ENCODE data around the gene ATG13. TPM values are rescaled to one million over a fixed set of nuclear protein-coding genes. Genes with fewer than 3 reads are reported as not detected.

ATG13 gene
- total RNA-seq, 3 donors from 2014 or later = 84.2 to 113 (median 87.5) TPM

DNA sequence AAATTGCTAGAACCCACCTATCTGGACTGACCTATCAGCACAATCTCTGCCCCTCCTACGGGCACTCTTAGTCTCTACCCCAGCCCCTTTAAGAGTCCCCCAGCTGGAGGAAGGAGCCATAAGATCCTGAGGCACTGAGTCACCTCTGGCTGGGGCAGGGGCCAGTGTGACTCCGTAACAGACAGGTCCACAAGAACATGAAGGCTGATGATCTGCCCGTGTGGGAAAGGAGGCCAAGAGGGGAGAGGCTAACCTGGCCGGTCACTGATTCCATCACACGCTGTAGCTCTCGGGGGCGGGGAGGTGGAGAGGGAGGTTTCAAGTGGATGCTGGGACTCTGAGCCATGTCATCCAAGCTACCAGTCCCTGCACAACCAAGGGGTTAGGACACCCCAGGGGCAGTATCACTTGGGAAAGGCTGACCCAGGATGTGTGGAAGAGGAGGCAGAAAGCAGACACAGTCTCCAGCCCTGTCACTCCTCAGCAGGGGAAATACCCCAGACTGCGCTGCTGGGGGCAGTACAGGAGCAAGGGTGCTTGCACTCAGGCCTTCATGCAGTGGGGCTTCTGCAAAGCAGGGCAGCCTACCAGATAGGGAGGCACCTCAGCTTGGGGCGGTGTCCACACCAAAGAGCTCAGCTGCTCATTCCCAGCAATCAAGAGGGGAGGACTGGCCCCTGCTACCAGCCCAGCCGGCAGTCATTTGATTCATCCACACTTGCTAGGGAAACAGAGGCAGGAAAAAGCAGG is 60.8 kb downstream of the ATG13 start:
- no peak for DNase-seq (ENCODE audit: low spot score in 2 of 2)
- intact Hi-C loops (cut with DNase I; ENCODE audit: low total_unique reads) = no loop called here
- Histone ChIP-seq H3K9me3 (no peaks in the 10 kb centered on the region), H3K27ac (peak overlapping the region in 1 of 2 donors; percentile 28), H3K27me3 (no peaks in the 10 kb centered on the region), H3K36me3 (peaks cover 10% of the 10 kb centered on the region), H3K4me1 (peaks cover 12 to 13% of the 10 kb centered on the region in 2 donors), H3K4me3 (no peak overlapping the region)
- TF ChIP-seq, protein P1, sequence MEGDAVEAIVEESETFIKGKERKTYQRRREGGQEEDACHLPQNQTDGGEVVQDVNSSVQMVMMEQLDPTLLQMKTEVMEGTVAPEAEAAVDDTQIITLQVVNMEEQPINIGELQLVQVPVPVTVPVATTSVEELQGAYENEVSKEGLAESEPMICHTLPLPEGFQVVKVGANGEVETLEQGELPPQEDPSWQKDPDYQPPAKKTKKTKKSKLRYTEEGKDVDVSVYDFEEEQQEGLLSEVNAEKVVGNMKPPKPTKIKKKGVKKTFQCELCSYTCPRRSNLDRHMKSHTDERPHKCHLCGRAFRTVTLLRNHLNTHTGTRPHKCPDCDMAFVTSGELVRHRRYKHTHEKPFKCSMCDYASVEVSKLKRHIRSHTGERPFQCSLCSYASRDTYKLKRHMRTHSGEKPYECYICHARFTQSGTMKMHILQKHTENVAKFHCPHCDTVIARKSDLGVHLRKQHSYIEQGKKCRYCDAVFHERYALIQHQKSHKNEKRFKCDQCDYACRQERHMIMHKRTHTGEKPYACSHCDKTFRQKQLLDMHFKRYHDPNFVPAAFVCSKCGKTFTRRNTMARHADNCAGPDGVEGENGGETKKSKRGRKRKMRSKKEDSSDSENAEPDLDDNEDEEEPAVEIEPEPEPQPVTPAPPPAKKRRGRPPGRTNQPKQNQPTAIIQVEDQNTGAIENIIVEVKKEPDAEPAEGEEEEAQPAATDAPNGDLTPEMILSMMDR (IDR thresholded peaks at IDR 0.05) = no peak
- TF ChIP-seq POLR2AphosphoS5 (IDR thresholded peaks at IDR 0.05) (no peak), POLR2A (IDR thresholded peaks at IDR 0.05) (no peak)

DNA sequence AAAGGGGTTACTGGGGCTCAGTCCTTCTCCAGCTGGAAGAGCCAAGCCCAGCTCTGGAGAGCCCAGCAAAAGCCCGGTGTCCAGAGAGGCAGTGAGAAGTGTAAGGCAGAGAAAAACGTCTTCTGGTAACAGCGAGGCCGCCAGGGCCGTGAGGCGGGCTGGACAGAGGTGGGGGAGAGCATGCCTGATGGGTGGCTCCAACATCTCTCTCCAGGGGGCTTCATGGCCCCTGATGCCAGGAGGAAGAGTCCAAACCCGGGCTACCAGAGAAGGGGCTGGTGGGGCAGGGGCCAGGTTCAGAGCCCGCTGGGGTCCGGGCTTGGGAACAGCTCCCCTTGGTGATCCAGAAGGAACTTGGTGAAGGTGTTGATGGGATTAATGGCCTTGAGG is 61.4 kb downstream of the ATG13 start:
- no peak for DNase-seq (ENCODE audit: low spot score in 2 of 2)
- H3K9me3 ChIP-seq = no peaks in the 10 kb centered on the region
- peak overlapping the region in 1 of 2 donors; percentile 28 for H3K27ac ChIP-seq
- intact Hi-C loops (cut with DNase I; ENCODE audit: low total_unique reads) = no loop called here
- peaks cover 10% of the 10 kb centered on the region for H3K36me3 ChIP-seq
- H3K4me1 ChIP-seq = peaks cover 12 to 13% of the 10 kb centered on the region in 2 donors
- no peaks in the 10 kb centered on the region for H3K27me3 ChIP-seq
- no peak overlapping the region for H3K4me3 ChIP-seq
- TF ChIP-seq POLR2A (IDR thresholded peaks at IDR 0.05) = no peak
- TF ChIP-seq, protein P1 (IDR thresholded peaks at IDR 0.05) = no peak
- TF ChIP-seq POLR2AphosphoS5 (IDR thresholded peaks at IDR 0.05) = no peak

DNA sequence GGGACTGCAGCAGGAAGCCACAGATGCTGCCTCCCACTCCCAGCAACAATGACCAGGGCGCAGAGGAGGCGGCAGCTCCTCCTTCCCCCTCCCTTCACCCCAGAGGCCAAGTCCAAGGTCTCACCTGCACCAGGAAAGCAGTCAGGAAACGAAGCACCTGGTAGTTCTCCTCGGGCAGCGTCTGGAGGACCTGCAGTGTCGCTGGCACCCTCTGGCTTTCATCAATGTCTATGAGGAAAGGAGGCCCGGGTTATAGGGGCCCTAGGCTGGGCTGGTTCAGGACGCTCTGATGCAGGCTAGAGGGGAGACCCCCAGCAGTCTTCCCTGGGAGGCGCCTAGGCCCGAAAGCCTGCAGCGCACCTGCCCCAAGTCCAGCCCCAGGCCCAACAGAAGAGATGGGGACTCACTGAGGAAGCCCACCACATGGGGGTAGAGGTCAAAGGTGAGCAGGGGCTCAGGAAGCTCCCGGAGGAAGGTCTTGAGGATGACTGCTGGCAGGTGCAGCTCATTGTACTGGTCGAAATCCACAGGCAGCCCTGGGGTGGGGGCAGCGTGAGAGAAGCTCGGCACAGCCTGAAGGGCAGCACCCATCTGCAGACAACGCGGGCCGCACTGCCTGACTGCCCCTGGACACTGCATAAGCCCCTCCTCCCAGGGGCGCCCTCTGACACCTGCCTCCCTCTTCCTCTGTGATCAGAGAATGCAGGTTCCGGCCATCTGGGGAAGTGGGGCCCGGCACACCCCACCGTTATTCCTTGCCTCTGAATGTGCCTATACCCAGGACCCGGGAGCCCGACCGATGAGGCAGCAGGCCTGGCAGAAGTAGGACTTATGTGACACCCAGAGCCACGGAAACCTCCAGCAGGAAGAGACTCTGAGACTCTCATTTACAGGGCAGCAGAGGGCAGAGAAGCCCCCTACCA is 62.1 kb downstream of the ATG13 start:
- H3K9me3 ChIP-seq = no peaks in the 10 kb centered on the region
- no peak overlapping the region for H3K27ac ChIP-seq
- TF ChIP-seq, protein P1 (IDR thresholded peaks at IDR 0.05) = no peak
- TF ChIP-seq POLR2AphosphoS5 (IDR thresholded peaks at IDR 0.05) (no peak), POLR2A (IDR thresholded peaks at IDR 0.05) (no peak)
- H3K36me3 ChIP-seq = peaks cover 10% of the 10 kb centered on the region
- H3K4me3 ChIP-seq = no peak overlapping the region
- no peaks in the 10 kb centered on the region for H3K27me3 ChIP-seq
- no peak for DNase-seq (ENCODE audit: low spot score in 2 of 2)
- peaks cover 10 to 13% of the 10 kb centered on the region in 2 donors for H3K4me1 ChIP-seq
- intact Hi-C loops (cut with DNase I; ENCODE audit: low total_unique reads) = no loop called here

DNA sequence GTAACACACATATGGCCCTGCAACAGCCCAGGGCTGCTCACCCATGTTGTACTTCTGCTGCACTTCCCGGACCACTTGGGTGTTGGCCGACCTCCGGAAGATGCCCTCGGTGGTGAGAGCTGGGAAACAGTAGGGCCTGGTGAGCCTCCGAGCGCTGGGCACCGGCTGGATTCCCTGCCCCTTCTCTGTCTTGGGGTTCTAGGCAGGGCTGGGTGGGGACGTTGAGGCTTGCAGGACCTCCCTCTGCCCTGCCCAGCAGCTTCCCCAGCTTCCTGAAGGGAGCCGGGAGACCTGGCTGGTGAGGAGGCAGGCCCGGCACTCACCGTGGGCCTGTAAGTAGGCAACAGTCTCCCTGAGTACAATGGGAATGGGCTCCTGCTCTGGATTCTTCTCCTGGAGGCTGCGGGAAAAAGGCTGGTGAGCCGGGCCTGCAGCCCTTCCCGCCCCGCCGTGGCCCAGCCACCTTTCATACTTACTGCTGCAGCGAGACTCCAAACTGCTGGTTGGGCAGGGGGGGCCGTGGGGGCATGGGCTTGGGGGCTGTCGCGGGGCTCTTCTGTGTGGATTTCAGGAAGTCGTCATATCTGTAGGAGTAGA is 62.9 kb downstream of the ATG13 start:
- peaks cover 10% of the 10 kb centered on the region for H3K36me3 ChIP-seq

More for the DNA sequence above, 62.9 kb downstream of the ATG13 start:
- H3K27me3 ChIP-seq = no peaks in the 10 kb centered on the region
- H3K27ac ChIP-seq = no peak overlapping the region
- no peak for DNase-seq (ENCODE audit: low spot score in 2 of 2)
- no peak overlapping the region for H3K4me3 ChIP-seq
- H3K9me3 ChIP-seq = no peaks in the 10 kb centered on the region
- intact Hi-C loops (cut with DNase I; ENCODE audit: low total_unique reads) = no loop called here
- TF ChIP-seq POLR2AphosphoS5 (IDR thresholded peaks at IDR 0.05) (no peak), POLR2A (IDR thresholded peaks at IDR 0.05) (no peak)
- TF ChIP-seq, protein P1 (IDR thresholded peaks at IDR 0.05) = no peak
- peaks cover 5 to 7% of the 10 kb centered on the region in 2 donors for H3K4me1 ChIP-seq
